Activated CD4-positive, alpha-beta T cell treated with anti-CD3 and anti-CD28 coated beads, Interleukin-2, amount 50 U/mL, for 24 hours (primary cell): Measurements from ENCODE around the gene PAPOLA.
"Not testable (repeated sequence)": the region's sequence is repeated elsewhere in the genome, so short reads cannot be mapped to it uniquely, and the experiment has no call there.

Experiments
- DNase-seq, 2 donors: peaks; one replicate each; pipeline ENCODE4 v3.0.0-alpha.2; 2020; ENCODE audit warnings: low read depth in 1 of 2, low spot score in 1 of 2

Gene PAPOLA

GRCh38 chr14:96502621-96503305 lies 581 bp downstream of the PAPOLA start:
- DNase-seq, result no peak

- no peak for DNase-seq
These were observed 1.1 kb downstream of the PAPOLA start for GRCh38 chr14:96503306-96503679.

GRCh38 chr14:96504353-96504752 lies 2.2 kb downstream of the PAPOLA start:
- DNase-seq, result not testable (repeated sequence)

- DNase-seq, result no peak
These were observed 5.5 kb downstream of the PAPOLA start for GRCh38 chr14:96507723-96508122.

GRCh38 chr14:96508900-96509299 lies 6.7 kb downstream of the PAPOLA start:
- DNase-seq, result no peak

- DNase-seq, result no peak
These were observed 7.4 kb downstream of the PAPOLA start for GRCh38 chr14:96509457-96510090.

GRCh38 chr14:96511146-96511545 lies 9.0 kb downstream of the PAPOLA start:
- DNase-seq, result no peak

GRCh38 chr14:96511667-96512066 lies 9.5 kb downstream of the PAPOLA start:
- no peak for DNase-seq

- DNase-seq, result no peak
These were observed 9.9 kb downstream of the PAPOLA start for GRCh38 chr14:96512122-96512521.

GRCh38 chr14:96512602-96513397 lies 10.6 kb downstream of the PAPOLA start:
- DNase-seq, result no peak

- no peak for DNase-seq
These were observed 12.5 kb downstream of the PAPOLA start for GRCh38 chr14:96514694-96515093.

GRCh38 chr14:96515731-96516130 lies 13.5 kb downstream of the PAPOLA start:
- DNase-seq, result no peak

- DNase-seq, result no peak
These were observed 14.2 kb downstream of the PAPOLA start for GRCh38 chr14:96516351-96516750.

GRCh38 chr14:96519970-96520369 lies 17.8 kb downstream of the PAPOLA start:
- DNase-seq, result no peak

GRCh38 chr14:96525452-96525851 lies 23.3 kb downstream of the PAPOLA start:
- no peak for DNase-seq

- DNase-seq, result no peak
These were observed 30.4 kb downstream of the PAPOLA start for GRCh38 chr14:96532632-96533031.

GRCh38 chr14:96536807-96537206 lies 34.6 kb downstream of the PAPOLA start:
- DNase-seq, result no peak

- no peak for DNase-seq
These were observed 36.2 kb downstream of the PAPOLA start for GRCh38 chr14:96538097-96538989.

GRCh38 chr14:96538990-96539317 lies 36.8 kb downstream of the PAPOLA start:
- no peak for DNase-seq

GRCh38 chr14:96554315-96554910 lies 52.2 kb downstream of the PAPOLA start:
- DNase-seq, result no peak

GRCh38 chr14:96559571-96559970 lies 57.4 kb downstream of the PAPOLA start:
- no peak for DNase-seq
